Measurements from ENCODE around the gene FOXQ1.

FOXQ1 gene

GRCh38 chr6:1298768-1299167 lies 13.1 kb upstream of the FOXQ1 start:
- no peak overlapping the region for H3K27ac ChIP-seq
- H3K4me1 ChIP-seq: 0 out of 20 replicates have a peak, but pooled peaks cover 0 to 6% (median 0%) of the 10 kb centered on the region in 10 experiments
- no peaks in the 10 kb centered on the region for H4K20me1 ChIP-seq
- no peak overlapping the region for H3K4me3 ChIP-seq
- H3K9me3 ChIP-seq (replicated peaks in 1 of 11): peaks cover 0 to 20% (median 7%) of the 10 kb centered on the region in 11 experiments; a peak in 10 of 22 replicates
- H3K27me3 ChIP-seq: no peaks in the 10 kb centered on the region
- H3K4me2 ChIP-seq: no peak overlapping the region
- H3K9ac ChIP-seq: no peak overlapping the region
- no peaks in the 10 kb centered on the region for H3K36me3 ChIP-seq
- no peak for TF ChIP-seq Cebpa-rat (IDR thresholded peaks at IDR 0.05)

GRCh38 chr6:1306133-1306532 lies 5.8 kb upstream of the FOXQ1 start:
- Histone ChIP-seq H3K27me3 (peaks cover 39 to 45% (median 40%) of the 10 kb centered on the region in 11 experiments), H3K4me1 (peaks cover 0 to 4% (median 0%) of the 10 kb centered on the region in 10 experiments; a peak in 3 of 20 replicates), H3K9me3 (replicated peaks in 1 of 11) (peaks cover 11 to 32% (median 19%) of the 10 kb centered on the region in 11 experiments), H4K20me1 (peaks cover 0 to 5% (median 0%) of the 10 kb centered on the region in 11 experiments; a peak in 1 of 22 replicates), H3K4me2 (no peak overlapping the region), H3K36me3 (no peaks in the 10 kb centered on the region), H3K4me3 (no peak overlapping the region), H3K27ac (no peak overlapping the region), H3K9ac (no peak overlapping the region)
- TF ChIP-seq Cebpa-rat (IDR thresholded peaks at IDR 0.05): no peak

- TF ChIP-seq Cebpa-rat (IDR thresholded peaks at IDR 0.05): no peak
- H4K20me1 ChIP-seq: peaks cover 0 to 26% (median 5%) of the 10 kb centered on the region in 11 experiments; a peak in 9 of 22 replicates
- no peak overlapping the region for H3K9ac ChIP-seq
- no peak overlapping the region for H3K4me3 ChIP-seq
- H3K4me2 ChIP-seq: no peak overlapping the region
- H3K36me3 ChIP-seq: no peaks in the 10 kb centered on the region
- H3K27ac ChIP-seq: no peak overlapping the region
- peaks cover 30 to 51% (median 41%) of the 10 kb centered on the region in 11 experiments for H3K9me3 ChIP-seq (replicated peaks in 1 of 11)
- peaks cover 0 to 16% (median 7%) of the 10 kb centered on the region in 10 experiments; a peak in 7 of 20 replicates for H3K4me1 ChIP-seq
- H3K27me3 ChIP-seq: peaks cover 71 to 77% (median 73%) of the 10 kb centered on the region in 11 experiments
Measured at GRCh38 chr6:1309366-1309765, 2.5 kb upstream of the FOXQ1 start.

GRCh38 chr6:1310628-1311399 lies 1.1 kb upstream of the FOXQ1 start:
- TF ChIP-seq Cebpa-rat (IDR thresholded peaks at IDR 0.05): no peak
- Histone ChIP-seq H3K4me3 (peak overlapping the region; percentile 41 to 66 (median 52); a peak in 19 of 20 replicates), H3K36me3 (no peaks in the 10 kb centered on the region), H3K4me2 (peak overlapping the region; percentile 48 to 85 (median 68)), H3K4me1 (peaks cover 0 to 16% (median 9%) of the 10 kb centered on the region in 10 experiments; a peak in 7 of 20 replicates), H3K9me3 (replicated peaks in 1 of 11) (peaks cover 30 to 51% (median 41%) of the 10 kb centered on the region in 11 experiments), H3K9ac (no peak overlapping the region), H3K27me3 (peaks cover 85 to 92% (median 87%) of the 10 kb centered on the region in 11 experiments), H3K27ac (no peak overlapping the region), H4K20me1 (peaks cover 0 to 35% (median 5%) of the 10 kb centered on the region in 11 experiments; a peak in 10 of 22 replicates)

GRCh38 chr6:1312203-1312472 lies 240 bp downstream of the FOXQ1 start:
- Histone ChIP-seq H3K4me3 (peak overlapping the region; percentile 41 to 66 (median 52); a peak in 19 of 20 replicates), H3K9me3 (replicated peaks in 1 of 11) (peaks cover 26 to 47% (median 41%) of the 10 kb centered on the region in 11 experiments), H3K36me3 (no peaks in the 10 kb centered on the region), H3K4me1 (peaks cover 0 to 16% (median 9%) of the 10 kb centered on the region in 10 experiments; a peak in 7 of 20 replicates), H3K27ac (no peak overlapping the region), H4K20me1 (peaks cover 0 to 39% (median 5%) of the 10 kb centered on the region in 11 experiments; a peak in 10 of 22 replicates), H3K9ac (no peak overlapping the region), H3K27me3 (peaks cover 94 to 96% (median 96%) of the 10 kb centered on the region in 11 experiments), H3K4me2 (peak overlapping the region; percentile 48 to 85 (median 68))
- TF ChIP-seq Cebpa-rat (IDR thresholded peaks at IDR 0.05): no peak

- H3K4me3 ChIP-seq: peak overlapping the region in 9 of 10 experiments; percentile 14 to 66 (median 52); a peak in 14 of 20 replicates
- H4K20me1 ChIP-seq: peaks cover 0 to 39% (median 5%) of the 10 kb centered on the region in 11 experiments; a peak in 10 of 22 replicates
- peaks cover 90 to 95% (median 90%) of the 10 kb centered on the region in 11 experiments for H3K27me3 ChIP-seq
- H3K9me3 ChIP-seq (replicated peaks in 1 of 11): peaks cover 26 to 51% (median 41%) of the 10 kb centered on the region in 11 experiments
- H3K36me3 ChIP-seq: no peaks in the 10 kb centered on the region
- H3K4me1 ChIP-seq: peaks cover 0 to 16% (median 9%) of the 10 kb centered on the region in 10 experiments; a peak in 7 of 20 replicates
- no peak overlapping the region for H3K27ac ChIP-seq
- no peak for TF ChIP-seq Cebpa-rat (IDR thresholded peaks at IDR 0.05)
- peak overlapping the region in 10 of 11 experiments; percentile 48 to 85 (median 70); a peak in 16 of 22 replicates for H3K4me2 ChIP-seq
- no peak overlapping the region for H3K9ac ChIP-seq
Measured at GRCh38 chr6:1312473-1313367, 822 bp downstream of the FOXQ1 start.

- H3K27me3 ChIP-seq: peaks cover 83 to 93% (median 84%) of the 10 kb centered on the region in 11 experiments
- H3K36me3 ChIP-seq: no peaks in the 10 kb centered on the region
- H3K4me2 ChIP-seq: no peak overlapping the region
- peaks cover 0 to 16% (median 9%) of the 10 kb centered on the region in 10 experiments; a peak in 7 of 20 replicates for H3K4me1 ChIP-seq
- H3K9ac ChIP-seq: no peak overlapping the region
- no peak overlapping the region for H3K4me3 ChIP-seq
- H3K9me3 ChIP-seq (replicated peaks in 1 of 11): peaks cover 26 to 56% (median 41%) of the 10 kb centered on the region in 11 experiments
- H3K27ac ChIP-seq: no peak overlapping the region
- H4K20me1 ChIP-seq: peaks cover 0 to 39% (median 5%) of the 10 kb centered on the region in 11 experiments; a peak in 10 of 22 replicates
- no peak for TF ChIP-seq Cebpa-rat (IDR thresholded peaks at IDR 0.05)
Measured at GRCh38 chr6:1313384-1313766, 1.5 kb downstream of the FOXQ1 start.

GRCh38 chr6:1313767-1314503 lies 2.0 kb downstream of the FOXQ1 start:
- no peak overlapping the region for H3K4me2 ChIP-seq
- TF ChIP-seq Cebpa-rat (IDR thresholded peaks at IDR 0.05): no peak
- no peak overlapping the region for H3K9ac ChIP-seq
- peaks cover 78 to 88% (median 78%) of the 10 kb centered on the region in 11 experiments for H3K27me3 ChIP-seq
- H3K27ac ChIP-seq: no peak overlapping the region
- H3K4me1 ChIP-seq: peaks cover 0 to 16% (median 9%) of the 10 kb centered on the region in 10 experiments; a peak in 7 of 20 replicates
- no peaks in the 10 kb centered on the region for H3K36me3 ChIP-seq
- H4K20me1 ChIP-seq: peaks cover 0 to 39% (median 5%) of the 10 kb centered on the region in 11 experiments; a peak in 10 of 22 replicates
- peaks cover 26 to 58% (median 41%) of the 10 kb centered on the region in 11 experiments for H3K9me3 ChIP-seq (replicated peaks in 1 of 11)
- H3K4me3 ChIP-seq: no peak overlapping the region
